Osteoblast (primary cell): Measurements from ENCODE around the gene CHURC1. TPM values are rescaled to one million over a fixed set of nuclear protein-coding genes. Genes with fewer than 3 reads are reported as not detected.

ENCODE experiments used
- DNase-seq: peaks from one replicate; pipeline ENCODE4 v3.0.0; 2011; ENCODE audit warnings: low spot score, mixed read lengths; ENCODE audit not compliant: insufficient read length; ENCODE audit errors: missing footprints
- H2AFZ ChIP-seq: 2 replicates; pipeline ENCODE4 v1.6.0; 2011; ENCODE audit warnings: mild to moderate bottlenecking, low read length
- H3K27ac ChIP-seq: 2 replicates; pipeline ENCODE4 v1.5.1; 2011; ENCODE audit warnings: mild to moderate bottlenecking, low read depth, low read length, moderate library complexity
- H3K27me3 ChIP-seq: 2 replicates; pipeline ENCODE4 v1.6.0; 2012; ENCODE audit warnings: mild to moderate bottlenecking, control low read depth, inconsistent platforms, low read length, moderate library complexity; ENCODE audit not compliant: insufficient read depth
- H3K36me3 ChIP-seq: 2 replicates; pipeline ENCODE4 v1.5.1; 2011; ENCODE audit warnings: mild to moderate bottlenecking, low read length, control low read depth, moderate library complexity; ENCODE audit not compliant: insufficient read depth
- H3K4me1 ChIP-seq: 2 replicates; pipeline ENCODE4 v1.5.1; 2011; ENCODE audit warnings: mild to moderate bottlenecking, low read length, control low read depth, moderate library complexity; ENCODE audit not compliant: insufficient read depth
- H3K4me2 ChIP-seq: 2 replicates; pipeline ENCODE4 v1.6.0; 2011; ENCODE audit warnings: mild to moderate bottlenecking, low read length; ENCODE audit not compliant: insufficient read depth
- H3K4me3 ChIP-seq: fragments of 200-600 bp; sonication (generic); 3 replicates; pipeline ENCODE4 v1.5.1; 2012; ENCODE audit warnings: mild to moderate bottlenecking, low read length, inconsistent platforms; ENCODE audit not compliant: insufficient read depth
- H3K79me2 ChIP-seq: 2 replicates; pipeline ENCODE4 v1.6.0; 2012; ENCODE audit warnings: mild to moderate bottlenecking, low read length, control low read depth, inconsistent platforms; ENCODE audit not compliant: insufficient read depth
- H3K9me3 ChIP-seq: 2 replicates; pipeline ENCODE4 v1.5.1; 2011; ENCODE audit warnings: low read depth, low read length, control low read depth
- H4K20me1 ChIP-seq: 2 replicates; pipeline ENCODE4 v1.6.0; 2012; ENCODE audit warnings: mild to moderate bottlenecking, low read length, control low read depth; ENCODE audit not compliant: insufficient read depth
- total RNA-seq: library from RNA; depleted of rRNA; stranded (reverse); fragments of >200 nt; gene quantifications from 2 replicates; pipeline ENCODE4 v1.2.3, GENCODE V29; 2012
- TF ChIP-seq, protein P1 (sequence below): IDR thresholded peaks from 2 replicates; pipeline ENCODE4 v1.5.1; 2011; ENCODE audit warnings: mild to moderate bottlenecking, low read depth, low read length, moderate library complexity; ENCODE audit errors: extremely low read depth

CHURC1 gene
- total RNA-seq, 1 donor: 79.6 TPM

DNA sequence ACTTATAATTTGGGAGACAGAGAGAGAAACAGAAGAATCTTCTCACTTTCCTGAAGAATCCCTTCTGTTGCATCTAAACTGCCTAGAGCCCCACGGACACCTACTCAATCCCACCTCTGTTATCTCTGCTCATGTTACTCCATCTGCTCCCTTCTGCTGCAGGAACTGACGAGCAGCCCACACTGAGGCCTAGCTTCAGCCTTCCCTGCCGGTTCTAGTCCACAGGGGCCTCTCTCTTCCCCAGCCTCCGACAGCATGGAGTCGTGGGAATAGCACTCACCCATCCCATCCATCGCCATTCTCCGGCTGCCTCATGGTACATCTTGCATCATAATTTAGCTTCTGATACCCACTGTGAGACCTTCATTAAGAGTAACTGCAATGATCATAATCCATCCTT, 53.9 kb downstream of the CHURC1 start:
- H3K4me2 ChIP-seq: no peak overlapping the region
- H3K27me3 ChIP-seq: peaks cover 3% of the 10 kb centered on the region
- peaks cover 5% of the 10 kb centered on the region for H3K4me1 ChIP-seq
- H3K79me2 ChIP-seq: no peaks in the 10 kb centered on the region
- DNase-seq: no peak
- no peaks in the 10 kb centered on the region for H4K20me1 ChIP-seq
- no peak overlapping the region for H3K4me3 ChIP-seq
- no peaks in the 10 kb centered on the region for H3K9me3 ChIP-seq
- H3K27ac ChIP-seq: no peak overlapping the region
- H3K36me3 ChIP-seq: no peaks in the 10 kb centered on the region
- H2AFZ ChIP-seq: no peak overlapping the region
- TF ChIP-seq, protein P1, sequence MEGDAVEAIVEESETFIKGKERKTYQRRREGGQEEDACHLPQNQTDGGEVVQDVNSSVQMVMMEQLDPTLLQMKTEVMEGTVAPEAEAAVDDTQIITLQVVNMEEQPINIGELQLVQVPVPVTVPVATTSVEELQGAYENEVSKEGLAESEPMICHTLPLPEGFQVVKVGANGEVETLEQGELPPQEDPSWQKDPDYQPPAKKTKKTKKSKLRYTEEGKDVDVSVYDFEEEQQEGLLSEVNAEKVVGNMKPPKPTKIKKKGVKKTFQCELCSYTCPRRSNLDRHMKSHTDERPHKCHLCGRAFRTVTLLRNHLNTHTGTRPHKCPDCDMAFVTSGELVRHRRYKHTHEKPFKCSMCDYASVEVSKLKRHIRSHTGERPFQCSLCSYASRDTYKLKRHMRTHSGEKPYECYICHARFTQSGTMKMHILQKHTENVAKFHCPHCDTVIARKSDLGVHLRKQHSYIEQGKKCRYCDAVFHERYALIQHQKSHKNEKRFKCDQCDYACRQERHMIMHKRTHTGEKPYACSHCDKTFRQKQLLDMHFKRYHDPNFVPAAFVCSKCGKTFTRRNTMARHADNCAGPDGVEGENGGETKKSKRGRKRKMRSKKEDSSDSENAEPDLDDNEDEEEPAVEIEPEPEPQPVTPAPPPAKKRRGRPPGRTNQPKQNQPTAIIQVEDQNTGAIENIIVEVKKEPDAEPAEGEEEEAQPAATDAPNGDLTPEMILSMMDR: no peak

DNA sequence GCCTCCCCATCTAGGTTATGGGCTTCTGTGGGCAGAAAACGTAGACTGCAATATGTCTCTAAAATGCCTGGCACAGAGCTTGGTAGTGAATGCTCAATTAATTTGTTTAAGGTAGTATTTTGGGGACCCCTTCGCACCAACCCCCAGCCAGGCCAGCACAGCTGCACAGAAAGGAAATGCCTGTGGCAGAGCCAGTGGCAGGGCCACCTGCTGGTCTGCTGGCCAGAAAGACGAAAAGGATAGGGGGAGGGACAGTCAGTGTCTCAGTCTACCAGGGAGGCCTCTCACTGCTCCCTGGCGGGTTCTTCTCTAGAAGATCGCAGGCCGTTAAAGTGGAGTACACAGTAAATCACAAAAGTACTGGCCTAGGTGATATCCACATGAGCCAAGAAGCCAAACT, 54.4 kb downstream of the CHURC1 start:
- no peak overlapping the region for H3K4me3 ChIP-seq
- no peak overlapping the region for H3K27ac ChIP-seq
- DNase-seq: no peak
- H3K36me3 ChIP-seq: no peaks in the 10 kb centered on the region
- no peak overlapping the region for H2AFZ ChIP-seq
- H4K20me1 ChIP-seq: no peaks in the 10 kb centered on the region
- TF ChIP-seq, protein P1: no peak
- H3K79me2 ChIP-seq: no peaks in the 10 kb centered on the region
- peaks cover 3% of the 10 kb centered on the region for H3K27me3 ChIP-seq
- H3K9me3 ChIP-seq: no peaks in the 10 kb centered on the region
- H3K4me1 ChIP-seq: peaks cover 5% of the 10 kb centered on the region
- no peak overlapping the region for H3K4me2 ChIP-seq

- Histone ChIP-seq H3K27me3 (peaks cover 3% of the 10 kb centered on the region), H4K20me1 (no peaks in the 10 kb centered on the region), H3K4me3 (no peak overlapping the region), H3K36me3 (no peaks in the 10 kb centered on the region), H3K79me2 (no peaks in the 10 kb centered on the region), H3K4me2 (no peak overlapping the region), H3K4me1 (peaks cover 5% of the 10 kb centered on the region), H3K9me3 (no peaks in the 10 kb centered on the region), H2AFZ (no peak overlapping the region), H3K27ac (no peak overlapping the region)
- no peak for DNase-seq
- TF ChIP-seq, protein P1: no peak
Measured at GRCh38 chr14:64970041-64970440, 55.8 kb downstream of the CHURC1 start.

DNA sequence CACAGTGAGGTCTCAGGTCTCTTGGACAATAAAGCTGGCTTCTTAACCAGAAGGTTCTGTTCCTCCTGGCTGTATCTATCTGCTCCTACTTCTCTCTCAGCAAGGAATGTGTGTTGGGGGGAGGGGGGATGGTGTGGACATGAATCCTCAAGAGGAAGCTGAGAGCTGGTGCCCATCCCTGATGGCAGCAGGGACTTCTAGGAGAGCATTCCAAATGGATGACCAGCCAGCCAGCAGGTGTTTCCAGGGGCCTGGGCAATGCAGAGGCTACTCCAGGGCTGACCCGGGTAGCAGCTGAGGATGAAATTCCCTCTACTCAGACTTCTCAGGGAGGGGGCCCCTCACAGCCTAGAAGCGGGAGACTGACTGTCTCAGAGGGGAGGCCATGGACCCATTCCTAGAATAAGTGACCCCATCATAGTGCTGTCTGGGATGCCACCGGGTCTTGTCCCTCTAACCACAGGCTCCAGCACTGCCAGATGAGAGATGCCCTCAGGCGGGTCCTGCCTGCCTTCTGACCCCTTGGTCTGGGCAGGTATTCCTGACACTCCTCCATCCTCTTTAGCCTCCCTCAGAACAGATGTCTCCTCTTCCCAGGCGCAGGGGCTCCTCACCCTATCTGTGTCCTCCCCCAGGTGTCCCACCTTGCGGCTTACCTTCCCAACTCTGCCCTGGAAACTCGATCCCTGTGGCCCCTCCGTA, 56.7 kb downstream of the CHURC1 start:
- Histone ChIP-seq H4K20me1 (no peaks in the 10 kb centered on the region), H3K9me3 (no peaks in the 10 kb centered on the region), H3K79me2 (no peaks in the 10 kb centered on the region), H3K27ac (no peak overlapping the region), H2AFZ (no peak overlapping the region), H3K36me3 (no peaks in the 10 kb centered on the region), H3K4me1 (peaks cover 5% of the 10 kb centered on the region), H3K27me3 (peaks cover 3% of the 10 kb centered on the region), H3K4me2 (peak overlapping the region; percentile 83), H3K4me3 (peak overlapping the region; percentile 73)
- TF ChIP-seq, protein P1: no peak
- DNase-seq: peak; percentile 84
